Measurements from ENCODE around the gene USP54.

USP54 gene

GRCh38 chr10:73459683-73460314, 131.3 kb downstream of the USP54 start:
- Histone ChIP-seq H3K27me3 (ENCODE audit: insufficient read depth, low read length, poor library complexity, severe bottlenecking) (no peaks in the 10 kb centered on the region), H3K9me3 (ENCODE audit: insufficient read depth, low read depth, low read length) (no peaks in the 10 kb centered on the region), H4K20me1 (ENCODE audit: insufficient read depth, low read length, poor library complexity, severe bottlenecking) (no peaks in the 10 kb centered on the region), H3K4me3 (ENCODE audit: low read length, poor library complexity, severe bottlenecking) (no peak overlapping the region), H3K9ac (ENCODE audit: low read depth, low read length, poor library complexity, severe bottlenecking) (no peak overlapping the region), H2AFZ (ENCODE audit: low read length) (no peak overlapping the region), H3K36me3 (ENCODE audit: insufficient read depth, low read length) (0 out of 2 replicates have a peak, but pooled peaks cover 4% of the 10 kb centered on the region), H3K9me2 (replicated peaks; ENCODE audit: low read depth, low read length) (no peaks in the 10 kb centered on the region), H3K4me1 (ENCODE audit: insufficient read depth, low read length, poor library complexity, severe bottlenecking) (no peaks in the 10 kb centered on the region), H3K79me2 (ENCODE audit: insufficient read depth, low read length) (no peaks in the 10 kb centered on the region), H3K4me2 (ENCODE audit: low read depth, low read length, poor library complexity, severe bottlenecking) (no peak overlapping the region), H3F3A (ENCODE audit: low read depth) (no peaks in the 10 kb centered on the region)
- TF ChIP-seq CTCF (conservative IDR thresholded peaks at IDR 0.05; ENCODE audit: low read length) (no peak), EZH2phosphoT487 (IDR thresholded peaks at IDR 0.05; ENCODE audit: borderline replicate concordance) (no peak)

- no peaks in the 10 kb centered on the region for H3K9me3 ChIP-seq (ENCODE audit: insufficient read depth, low read depth, low read length)
- no peaks in the 10 kb centered on the region for H3K9me2 ChIP-seq (replicated peaks; ENCODE audit: low read depth, low read length)
- H3K36me3 ChIP-seq (ENCODE audit: insufficient read depth, low read length) = no peaks in the 10 kb centered on the region
- H4K20me1 ChIP-seq (ENCODE audit: insufficient read depth, low read length, poor library complexity, severe bottlenecking) = no peaks in the 10 kb centered on the region
- H3K4me3 ChIP-seq (ENCODE audit: low read length, poor library complexity, severe bottlenecking) = no peak overlapping the region
- no peak overlapping the region for H3K9ac ChIP-seq (ENCODE audit: low read depth, low read length, poor library complexity, severe bottlenecking)
- H3K4me1 ChIP-seq (ENCODE audit: insufficient read depth, low read length, poor library complexity, severe bottlenecking) = no peaks in the 10 kb centered on the region
- H3K27me3 ChIP-seq (ENCODE audit: insufficient read depth, low read length, poor library complexity, severe bottlenecking) = no peaks in the 10 kb centered on the region
- no peak for TF ChIP-seq EZH2phosphoT487 (IDR thresholded peaks at IDR 0.05; ENCODE audit: borderline replicate concordance)
- no peak for TF ChIP-seq CTCF (conservative IDR thresholded peaks at IDR 0.05; ENCODE audit: low read length)
- H2AFZ ChIP-seq (ENCODE audit: low read length) = no peak overlapping the region
- no peaks in the 10 kb centered on the region for H3K79me2 ChIP-seq (ENCODE audit: insufficient read depth, low read length)
- no peak overlapping the region for H3K4me2 ChIP-seq (ENCODE audit: low read depth, low read length, poor library complexity, severe bottlenecking)
- no peaks in the 10 kb centered on the region for H3F3A ChIP-seq (ENCODE audit: low read depth)
These were observed 134.8 kb downstream of the USP54 start for GRCh38 chr10:73456187-73456890.

GRCh38 chr10:73449113-73449512, 142.0 kb downstream of the USP54 start:
- H3K9me3 ChIP-seq (ENCODE audit: insufficient read depth, low read depth, low read length) = no peaks in the 10 kb centered on the region
- no peaks in the 10 kb centered on the region for H3F3A ChIP-seq (ENCODE audit: low read depth)
- TF ChIP-seq EZH2phosphoT487 (IDR thresholded peaks at IDR 0.05; ENCODE audit: borderline replicate concordance) (no peak), CTCF (conservative IDR thresholded peaks at IDR 0.05; ENCODE audit: low read length) (no peak)
- H4K20me1 ChIP-seq (ENCODE audit: insufficient read depth, low read length, poor library complexity, severe bottlenecking) = no peaks in the 10 kb centered on the region
- H3K4me2 ChIP-seq (ENCODE audit: low read depth, low read length, poor library complexity, severe bottlenecking) = no peak overlapping the region
- H3K4me3 ChIP-seq (ENCODE audit: low read length, poor library complexity, severe bottlenecking) = no peak overlapping the region
- H3K27me3 ChIP-seq (ENCODE audit: insufficient read depth, low read length, poor library complexity, severe bottlenecking) = no peaks in the 10 kb centered on the region
- H2AFZ ChIP-seq (ENCODE audit: low read length) = no peak overlapping the region
- H3K4me1 ChIP-seq (ENCODE audit: insufficient read depth, low read length, poor library complexity, severe bottlenecking) = no peaks in the 10 kb centered on the region
- H3K36me3 ChIP-seq (ENCODE audit: insufficient read depth, low read length) = peaks cover 9% of the 10 kb centered on the region; the same call in 1 of the 2 replicates
- H3K79me2 ChIP-seq (ENCODE audit: insufficient read depth, low read length) = no peaks in the 10 kb centered on the region
- no peak overlapping the region for H3K9ac ChIP-seq (ENCODE audit: low read depth, low read length, poor library complexity, severe bottlenecking)
- no peaks in the 10 kb centered on the region for H3K9me2 ChIP-seq (replicated peaks; ENCODE audit: low read depth, low read length)
